Stimulated activated CD4-positive, alpha-beta T cell treated with anti-CD3 and anti-CD28 coated beads, Interleukin-1b, Interleukin-23, amount 100 ng/mL, for 48 hours (primary cell): Measurements from ENCODE around the gene IGFBP5.

Experiments
- DNase-seq: peaks from one replicate; pipeline ENCODE4 v3.0.0-alpha.2; 2020

The IGFBP5 gene

GRCh38 chr2:216687111-216687510, 8.2 kb downstream of the IGFBP5 start:
- DNase-seq, result no peak

DNA sequence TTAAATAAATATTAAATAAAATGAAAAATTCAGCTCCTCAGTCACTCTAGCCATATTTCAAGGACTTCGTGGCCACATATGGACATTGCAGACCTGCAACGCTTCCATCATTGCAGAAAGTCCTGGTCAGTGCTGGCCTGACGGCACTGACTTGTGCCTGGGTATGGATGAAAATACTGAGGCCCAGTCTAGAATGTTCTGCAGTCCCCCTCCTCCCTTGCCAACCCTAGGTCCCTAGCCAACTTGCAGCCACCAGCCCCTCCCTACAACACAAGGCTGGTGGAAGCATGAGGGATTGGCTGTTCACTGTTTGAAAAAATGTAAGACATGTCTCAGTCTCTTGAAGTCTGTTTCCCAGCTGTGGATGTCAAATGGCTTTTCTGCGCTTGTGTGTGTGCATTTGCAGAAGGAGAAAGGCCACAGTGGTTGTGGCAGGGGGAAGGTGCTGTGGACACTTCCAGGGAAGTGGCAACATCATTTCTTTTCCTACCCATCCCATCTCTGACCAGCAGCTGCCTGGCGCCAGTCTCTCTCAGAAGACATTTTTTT, 9.9 kb downstream of the IGFBP5 start:
- DNase-seq, result no peak

- DNase-seq, result no peak
Measured at GRCh38 chr2:216683846-216684245, 11.5 kb downstream of the IGFBP5 start.

GRCh38 chr2:216681683-216682082, 13.7 kb downstream of the IGFBP5 start:
- no peak for DNase-seq

GRCh38 chr2:216680951-216681629, 14.3 kb downstream of the IGFBP5 start:
- no peak for DNase-seq

GRCh38 chr2:216679658-216680024, 15.7 kb downstream of the IGFBP5 start:
- DNase-seq, result no peak

GRCh38 chr2:216678813-216679657, 16.3 kb downstream of the IGFBP5 start:
- DNase-seq, result no peak

DNA sequence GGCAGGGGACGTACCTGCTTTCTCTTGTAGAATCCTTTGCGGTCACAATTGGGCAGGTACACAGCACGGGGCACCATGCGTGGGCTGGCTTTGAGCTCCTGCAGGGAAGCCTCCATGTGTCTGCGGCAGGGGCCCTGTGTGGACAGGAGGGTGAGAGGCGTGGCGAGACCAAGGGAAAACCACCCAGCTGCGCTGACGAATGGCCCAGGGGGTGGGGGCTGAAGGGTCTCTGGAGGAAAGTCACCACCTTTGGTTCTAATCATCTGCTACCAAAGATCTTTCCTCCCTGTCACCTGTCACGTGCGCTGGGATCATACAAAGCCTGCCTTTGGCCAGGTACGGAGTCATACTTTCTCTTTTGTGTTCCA, 17.3 kb downstream of the IGFBP5 start:
- DNase-seq, result no peak

DNA sequence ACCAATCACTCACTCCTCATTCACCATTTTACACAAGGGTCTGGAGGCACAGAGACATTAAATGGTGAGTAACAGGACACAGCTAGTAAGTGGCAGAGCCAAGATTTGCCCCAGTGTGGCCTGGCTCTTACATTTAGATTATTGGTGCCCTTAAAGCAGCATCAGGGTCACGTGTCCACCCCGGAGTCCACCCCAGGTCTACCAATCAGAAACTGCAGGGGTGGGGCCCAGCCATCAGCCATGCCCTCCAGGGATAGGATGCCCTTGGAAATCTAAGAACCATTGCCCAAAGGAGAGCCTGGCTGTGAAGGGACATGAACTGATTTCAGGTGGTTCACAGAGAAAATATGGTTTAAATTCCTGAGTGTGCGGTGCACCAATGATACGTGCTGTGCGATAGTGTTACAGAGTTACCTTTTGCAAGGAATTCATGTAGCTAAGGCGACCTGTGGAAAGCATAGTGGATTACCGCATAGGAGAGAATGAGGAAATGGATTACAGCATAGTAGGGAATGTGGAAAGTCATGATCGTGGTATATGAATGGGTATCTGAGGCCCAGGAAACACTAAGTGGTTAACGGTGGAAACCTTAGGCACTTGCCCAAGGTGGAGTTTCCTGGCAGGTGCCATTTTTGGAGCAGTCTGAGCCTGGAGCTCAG, 17.8 kb downstream of the IGFBP5 start:
- DNase-seq, result no peak

DNA sequence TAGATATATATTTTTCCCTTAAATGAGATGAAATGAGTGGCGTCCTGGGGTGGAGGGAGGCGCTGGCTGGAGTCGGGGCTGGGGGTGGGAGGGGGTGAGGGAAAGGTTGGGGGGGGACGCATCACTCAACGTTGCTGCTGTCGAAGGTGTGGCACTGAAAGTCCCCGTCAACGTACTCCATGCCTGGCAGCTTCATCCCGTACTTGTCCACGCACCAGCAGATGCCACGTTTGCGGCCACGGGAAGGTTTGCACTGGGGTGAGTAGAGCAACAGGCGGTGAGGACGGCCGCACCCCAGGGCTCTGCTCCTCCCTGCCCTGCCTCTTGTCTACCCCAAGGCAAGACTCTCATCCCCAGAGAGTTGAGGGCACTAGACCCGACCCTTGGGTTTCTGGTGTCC, 18.7 kb downstream of the IGFBP5 start:
- no peak for DNase-seq

- no peak for DNase-seq
Measured at GRCh38 chr2:216674376-216674775, 21.0 kb downstream of the IGFBP5 start.

DNA sequence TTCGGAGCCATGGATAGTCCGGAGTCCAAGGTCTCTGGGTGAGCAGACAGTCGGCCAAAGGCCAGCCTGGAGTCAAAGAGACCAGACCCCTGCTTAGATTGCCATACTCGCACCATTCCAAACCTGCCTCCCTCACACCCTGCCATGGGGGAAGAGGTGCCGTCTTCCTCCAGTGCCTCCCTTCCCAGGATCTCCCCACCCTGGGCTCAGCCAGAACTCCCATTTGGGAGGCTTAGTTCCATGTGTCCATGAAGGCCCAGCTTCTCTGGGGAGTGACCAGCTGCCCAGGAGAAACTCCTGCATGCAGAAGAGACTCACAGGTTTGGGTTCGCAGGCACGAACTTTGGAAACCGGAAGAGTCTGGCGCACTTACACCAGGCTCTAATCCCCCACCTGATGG, 21.7 kb downstream of the IGFBP5 start:
- no peak for DNase-seq

DNA sequence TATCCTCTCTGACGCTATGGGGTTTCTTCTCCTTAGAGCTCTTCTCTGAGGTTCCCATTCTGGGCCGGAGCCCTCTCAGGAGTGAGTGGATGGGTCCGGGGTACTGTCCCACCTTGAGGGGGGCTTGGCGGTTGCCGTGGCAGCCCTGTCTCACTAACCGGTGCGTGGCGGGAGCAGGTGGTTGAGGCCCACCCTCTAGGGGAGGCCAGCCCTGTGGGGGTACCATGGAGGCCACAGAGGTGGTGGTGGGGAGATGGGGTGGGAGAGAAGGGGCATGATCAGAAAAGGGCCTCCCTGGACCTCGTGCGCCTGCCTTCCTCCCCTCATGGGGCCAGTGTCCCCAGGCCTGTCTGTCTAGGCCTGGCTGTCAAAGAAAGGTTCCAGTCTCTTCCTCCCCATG, 22.3 kb downstream of the IGFBP5 start:
- DNase-seq, result no peak

DNA sequence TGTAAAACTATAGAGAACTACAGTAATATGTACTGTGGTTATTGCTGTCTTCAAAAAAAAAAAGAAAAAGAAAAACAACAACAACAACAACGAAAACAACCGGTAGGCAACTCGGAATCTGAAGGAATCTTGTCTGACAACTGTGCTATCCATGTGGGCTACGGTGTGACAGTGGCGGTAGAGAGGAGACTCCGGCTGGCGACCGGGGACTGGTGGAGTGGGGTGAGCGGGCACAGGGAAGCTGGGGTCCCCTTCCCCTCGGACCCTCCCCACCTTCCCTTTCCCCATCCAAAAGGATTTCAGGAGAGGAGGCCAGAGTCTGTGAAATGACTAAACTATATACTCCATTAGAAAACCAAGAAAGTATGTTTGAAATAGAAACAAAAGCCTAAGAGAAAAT, 22.9 kb downstream of the IGFBP5 start:
- DNase-seq, result no peak

GRCh38 chr2:216671791-216672343, 23.5 kb downstream of the IGFBP5 start:
- DNase-seq, result no peak

GRCh38 chr2:216671081-216671411, 24.3 kb downstream of the IGFBP5 start:
- DNase-seq, result no peak

- DNase-seq, result no peak
Measured at GRCh38 chr2:216670266-216671080, 24.9 kb downstream of the IGFBP5 start.

DNA sequence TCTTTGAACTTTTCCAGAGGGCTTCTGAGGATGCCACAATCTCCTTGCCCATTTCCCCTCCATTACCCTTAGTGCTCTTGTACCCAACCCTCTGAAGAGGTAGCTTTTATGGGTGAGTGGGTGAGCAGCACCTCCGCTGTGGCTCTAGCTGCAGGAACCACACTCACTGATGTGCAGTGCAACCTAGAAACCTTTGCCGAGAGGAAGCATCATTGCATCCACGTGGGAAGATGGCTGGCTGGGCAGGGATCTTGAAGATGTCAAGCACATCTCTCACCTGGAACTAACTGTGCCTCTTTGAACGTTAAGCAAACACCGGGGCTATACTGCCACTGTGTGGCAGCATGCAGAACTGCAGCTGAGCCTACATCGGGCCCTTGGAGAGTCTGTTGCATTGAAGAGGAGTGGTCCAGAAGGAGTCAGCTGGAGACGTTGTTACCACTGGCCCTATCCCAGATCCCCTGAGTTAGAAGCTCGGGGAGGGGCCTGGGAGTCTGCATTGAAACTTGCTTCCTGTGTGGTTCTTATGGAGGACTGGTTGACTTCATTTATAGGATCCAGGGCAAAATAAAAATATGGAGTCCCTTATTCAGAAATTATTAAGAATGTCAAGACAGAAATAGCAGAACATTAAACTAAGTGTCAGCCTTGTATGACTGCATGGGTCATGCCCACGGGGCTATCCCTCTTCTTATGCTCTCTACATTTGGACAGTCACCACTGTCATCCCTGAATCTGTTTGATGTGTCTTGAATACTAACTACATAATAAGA, 28.7 kb downstream of the IGFBP5 start:
- DNase-seq, result peak; percentile 70

- DNase-seq, result no peak
Measured at GRCh38 chr2:216665717-216666116, 29.6 kb downstream of the IGFBP5 start.

DNA sequence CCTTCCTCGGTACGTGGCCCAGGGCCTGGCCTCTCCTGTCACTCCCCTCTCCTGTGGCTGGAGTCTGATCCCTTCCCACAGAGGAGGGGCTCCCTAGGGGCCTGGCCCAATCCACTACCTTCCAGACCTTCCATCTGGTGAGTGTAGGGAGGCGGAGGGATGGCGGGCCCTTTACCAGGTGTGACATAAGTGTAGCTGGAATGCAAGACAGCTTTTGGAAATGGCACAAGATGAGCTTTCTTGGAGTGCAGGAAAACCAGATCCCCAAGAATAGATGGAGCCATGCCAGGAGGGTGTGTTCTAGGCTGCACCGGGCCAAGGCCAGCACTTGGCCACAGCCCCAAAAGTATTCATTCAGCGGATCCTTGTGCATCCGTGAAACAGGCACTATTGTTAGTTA, 30.1 kb downstream of the IGFBP5 start:
- no peak for DNase-seq

- no peak for DNase-seq
Measured at GRCh38 chr2:216664593-216665034, 30.7 kb downstream of the IGFBP5 start.

DNA sequence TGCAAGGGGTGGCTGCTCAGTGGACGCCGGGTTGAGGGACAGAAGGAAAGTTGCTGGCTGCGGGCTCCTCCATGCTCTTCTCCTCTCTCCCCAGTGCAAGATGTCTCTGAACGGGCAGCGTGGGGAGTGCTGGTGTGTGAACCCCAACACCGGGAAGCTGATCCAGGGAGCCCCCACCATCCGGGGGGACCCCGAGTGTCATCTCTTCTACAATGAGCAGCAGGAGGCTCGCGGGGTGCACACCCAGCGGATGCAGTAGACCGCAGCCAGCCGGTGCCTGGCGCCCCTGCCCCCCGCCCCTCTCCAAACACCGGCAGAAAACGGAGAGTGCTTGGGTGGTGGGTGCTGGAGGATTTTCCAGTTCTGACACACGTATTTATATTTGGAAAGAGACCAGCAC, 31.5 kb downstream of the IGFBP5 start:
- DNase-seq, result no peak
